ENCODE measurements around the gene GATA6.

GATA6 gene

DNA sequence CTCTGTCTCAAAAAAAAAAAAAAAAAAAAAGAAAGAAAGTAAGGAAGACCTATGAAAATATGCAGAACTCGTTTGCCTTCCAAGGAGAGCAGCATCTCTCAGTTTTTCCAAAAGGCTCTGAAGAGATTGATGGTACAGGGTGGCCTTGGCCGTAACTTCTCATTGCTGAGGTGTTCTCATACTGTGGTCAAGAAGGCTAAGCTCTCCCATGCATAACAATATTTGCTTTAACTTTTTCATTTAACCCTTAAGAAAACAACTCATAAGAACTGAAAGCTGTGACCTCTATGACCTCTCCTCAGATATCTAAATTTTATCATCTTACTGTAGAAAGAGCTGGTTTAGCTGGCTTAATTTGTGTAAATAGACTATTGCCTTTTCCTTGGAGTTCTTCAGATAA is 37.1 kb upstream of the GATA6 start:
- TF ChIP-seq NFIC (IDR thresholded peaks at IDR 0.05) (no peak), ZBTB7A (IDR thresholded peaks at IDR 0.05; ENCODE audit: low read depth) (no peak)

- no peak for TF ChIP-seq CEBPB (IDR thresholded peaks at IDR 0.05)
- TF ChIP-seq RAD21 (IDR thresholded peaks at IDR 0.05; ENCODE audit: low read depth), result no peak
- no peak for TF ChIP-seq FOXM1 (IDR thresholded peaks at IDR 0.05; ENCODE audit: borderline replicate concordance, low read depth)
- no peak for TF ChIP-seq TAF1 (IDR thresholded peaks at IDR 0.05; ENCODE audit: low read depth)
- TF ChIP-seq, protein P1, sequence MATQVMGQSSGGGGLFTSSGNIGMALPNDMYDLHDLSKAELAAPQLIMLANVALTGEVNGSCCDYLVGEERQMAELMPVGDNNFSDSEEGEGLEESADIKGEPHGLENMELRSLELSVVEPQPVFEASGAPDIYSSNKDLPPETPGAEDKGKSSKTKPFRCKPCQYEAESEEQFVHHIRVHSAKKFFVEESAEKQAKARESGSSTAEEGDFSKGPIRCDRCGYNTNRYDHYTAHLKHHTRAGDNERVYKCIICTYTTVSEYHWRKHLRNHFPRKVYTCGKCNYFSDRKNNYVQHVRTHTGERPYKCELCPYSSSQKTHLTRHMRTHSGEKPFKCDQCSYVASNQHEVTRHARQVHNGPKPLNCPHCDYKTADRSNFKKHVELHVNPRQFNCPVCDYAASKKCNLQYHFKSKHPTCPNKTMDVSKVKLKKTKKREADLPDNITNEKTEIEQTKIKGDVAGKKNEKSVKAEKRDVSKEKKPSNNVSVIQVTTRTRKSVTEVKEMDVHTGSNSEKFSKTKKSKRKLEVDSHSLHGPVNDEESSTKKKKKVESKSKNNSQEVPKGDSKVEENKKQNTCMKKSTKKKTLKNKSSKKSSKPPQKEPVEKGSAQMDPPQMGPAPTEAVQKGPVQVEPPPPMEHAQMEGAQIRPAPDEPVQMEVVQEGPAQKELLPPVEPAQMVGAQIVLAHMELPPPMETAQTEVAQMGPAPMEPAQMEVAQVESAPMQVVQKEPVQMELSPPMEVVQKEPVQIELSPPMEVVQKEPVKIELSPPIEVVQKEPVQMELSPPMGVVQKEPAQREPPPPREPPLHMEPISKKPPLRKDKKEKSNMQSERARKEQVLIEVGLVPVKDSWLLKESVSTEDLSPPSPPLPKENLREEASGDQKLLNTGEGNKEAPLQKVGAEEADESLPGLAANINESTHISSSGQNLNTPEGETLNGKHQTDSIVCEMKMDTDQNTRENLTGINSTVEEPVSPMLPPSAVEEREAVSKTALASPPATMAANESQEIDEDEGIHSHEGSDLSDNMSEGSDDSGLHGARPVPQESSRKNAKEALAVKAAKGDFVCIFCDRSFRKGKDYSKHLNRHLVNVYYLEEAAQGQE (IDR thresholded peaks at IDR 0.05; ENCODE audit: low read depth), result no peak
- TF ChIP-seq TCF12 (IDR thresholded peaks at IDR 0.05; ENCODE audit: low read depth), result no peak
- TF ChIP-seq CREB1 (IDR thresholded peaks at IDR 0.05; ENCODE audit: low read depth), result no peak
- TF ChIP-seq, protein P2, sequence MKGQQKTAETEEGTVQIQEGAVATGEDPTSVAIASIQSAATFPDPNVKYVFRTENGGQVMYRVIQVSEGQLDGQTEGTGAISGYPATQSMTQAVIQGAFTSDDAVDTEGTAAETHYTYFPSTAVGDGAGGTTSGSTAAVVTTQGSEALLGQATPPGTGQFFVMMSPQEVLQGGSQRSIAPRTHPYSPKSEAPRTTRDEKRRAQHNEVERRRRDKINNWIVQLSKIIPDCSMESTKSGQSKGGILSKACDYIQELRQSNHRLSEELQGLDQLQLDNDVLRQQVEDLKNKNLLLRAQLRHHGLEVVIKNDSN (IDR thresholded peaks at IDR 0.05), result no peak
- no peak for TF ChIP-seq NFIC (IDR thresholded peaks at IDR 0.05)
- no peak for TF ChIP-seq TEAD4 (IDR thresholded peaks at IDR 0.05)
- TF ChIP-seq YY1 (IDR thresholded peaks at IDR 0.05; ENCODE audit: low read depth), result no peak
- no peak for TF ChIP-seq ZBTB7A (IDR thresholded peaks at IDR 0.05; ENCODE audit: low read depth)
- TF ChIP-seq, protein P3, sequence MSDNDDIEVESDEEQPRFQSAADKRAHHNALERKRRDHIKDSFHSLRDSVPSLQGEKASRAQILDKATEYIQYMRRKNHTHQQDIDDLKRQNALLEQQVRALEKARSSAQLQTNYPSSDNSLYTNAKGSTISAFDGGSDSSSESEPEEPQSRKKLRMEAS (IDR thresholded peaks at IDR 0.05), result no peak
- TF ChIP-seq EGR1 (IDR thresholded peaks at IDR 0.05), result no peak
- no peak for TF ChIP-seq EP300 (IDR thresholded peaks at IDR 0.05; ENCODE audit: borderline replicate concordance)
Observed at GRCh38 chr18:22132763-22133162, 36.6 kb upstream of the GATA6 start.

- no peak for TF ChIP-seq TEAD4 (IDR thresholded peaks at IDR 0.05)
- TF ChIP-seq YY1 (IDR thresholded peaks at IDR 0.05; ENCODE audit: low read depth), result no peak
- TF ChIP-seq RAD21 (IDR thresholded peaks at IDR 0.05; ENCODE audit: low read depth), result no peak
- TF ChIP-seq, protein P2 (IDR thresholded peaks at IDR 0.05), result no peak
Observed at GRCh38 chr18:22136395-22136794, 33.0 kb upstream of the GATA6 start.

GRCh38 chr18:22141211-22141610 is 28.2 kb upstream of the GATA6 start:
- TF ChIP-seq CREB1 (IDR thresholded peaks at IDR 0.05; ENCODE audit: low read depth), result no peak
- no peak for TF ChIP-seq TAF1 (IDR thresholded peaks at IDR 0.05; ENCODE audit: low read depth)
- TF ChIP-seq YY1 (IDR thresholded peaks at IDR 0.05; ENCODE audit: low read depth), result no peak
- no peak for TF ChIP-seq ZBTB7A (IDR thresholded peaks at IDR 0.05; ENCODE audit: low read depth)
- no peak for TF ChIP-seq TCF12 (IDR thresholded peaks at IDR 0.05; ENCODE audit: low read depth)
- TF ChIP-seq NFIC (IDR thresholded peaks at IDR 0.05), result no peak
- no peak for TF ChIP-seq CEBPB (IDR thresholded peaks at IDR 0.05)
- no peak for TF ChIP-seq FOXM1 (IDR thresholded peaks at IDR 0.05; ENCODE audit: borderline replicate concordance, low read depth)
- TF ChIP-seq EGR1 (IDR thresholded peaks at IDR 0.05), result no peak
- TF ChIP-seq TEAD4 (IDR thresholded peaks at IDR 0.05), result no peak
- TF ChIP-seq, protein P1 (IDR thresholded peaks at IDR 0.05; ENCODE audit: low read depth), result no peak
- TF ChIP-seq, protein P2 (IDR thresholded peaks at IDR 0.05), result no peak
- TF ChIP-seq, protein P3 (IDR thresholded peaks at IDR 0.05), result no peak
- no peak for TF ChIP-seq RAD21 (IDR thresholded peaks at IDR 0.05; ENCODE audit: low read depth)
- no peak for TF ChIP-seq EP300 (IDR thresholded peaks at IDR 0.05; ENCODE audit: borderline replicate concordance)

DNA sequence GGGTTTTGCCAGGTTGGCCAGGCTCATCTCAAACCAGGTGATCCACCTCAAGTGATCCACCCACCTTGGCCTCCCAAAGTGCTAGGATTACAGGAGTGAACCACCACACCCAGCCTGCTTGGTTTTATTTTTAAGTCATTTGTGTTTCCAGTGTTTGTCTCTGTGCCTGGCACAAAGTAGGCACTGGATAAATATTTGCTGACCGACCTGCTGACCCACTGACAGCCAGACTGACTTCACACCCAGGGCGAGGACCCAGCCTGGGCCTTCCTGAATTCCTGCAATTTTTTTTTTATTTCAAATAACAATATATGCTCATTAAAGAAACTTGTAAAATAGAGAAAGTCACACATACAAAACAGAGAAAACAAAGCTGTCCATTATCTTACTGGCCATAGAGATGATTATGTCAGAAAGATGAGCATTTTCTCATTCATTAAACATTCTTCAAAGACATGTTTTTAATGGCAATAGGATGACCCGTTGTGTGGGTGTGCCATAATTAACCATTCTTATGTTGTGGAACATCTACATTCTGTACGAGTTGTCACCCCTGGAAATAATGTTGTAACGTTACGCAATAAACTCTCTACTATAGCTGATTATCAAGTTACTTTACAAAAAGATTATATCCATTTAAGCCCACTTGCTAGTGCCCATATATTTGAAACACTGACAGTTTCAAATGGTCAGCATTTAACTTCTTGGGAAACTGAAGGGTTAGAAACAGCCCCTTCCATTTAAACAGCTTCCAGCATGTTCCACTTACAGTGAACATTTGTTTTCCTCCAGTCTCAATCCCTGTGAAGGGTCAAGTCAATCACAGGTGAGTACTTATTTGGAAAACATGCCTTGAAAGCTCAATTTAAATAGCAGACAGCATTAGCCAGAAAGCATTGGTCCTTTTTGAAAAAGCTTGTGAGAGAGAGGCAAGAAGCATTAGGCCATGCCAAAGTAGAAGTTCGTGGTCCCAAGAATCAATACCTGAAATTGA is 25.7 kb upstream of the GATA6 start:
- TF ChIP-seq CEBPB (IDR thresholded peaks at IDR 0.05) (0 out of 2 replicates have a peak, but pooled peaks have one; percentile 26), NFIC (IDR thresholded peaks at IDR 0.05) (no peak)
